Pancreas (tissue), 10 donors: Measurements from ENCODE around the gene STK39. TPM values are rescaled to one million over a fixed set of nuclear protein-coding genes. Genes with fewer than 3 reads are reported as not detected.

Experiments
- ATAC-seq, 4 donors: fragments of 200-7000 bp; cut with Tn5 transposase; one replicate each; pipeline versions ENCODE4 v1.8.0 to v1.9.1; 2020; ENCODE audit warnings: mild to moderate bottlenecking in 4 of 4, moderate library complexity in 4 of 4
- DNase-seq, 6 donors: peaks; one replicate each; pipeline ENCODE4 v3.0.0-alpha.2; 2020
- FAIRE-seq: peaks from 2 replicates; lab custom pipeline; 2012; peaks lifted over from hg19 to GRCh38; lab: Jason Lieb, UNC
- H3K27ac ChIP-seq, 4 donors: fragments of 200-600 bp; sonication (generic); 1 replicate in 3 of 4; 2 replicates in 1 of 4; pipeline versions ENCODE4 v1.5.0 to v1.8.0; 2020
- H3K27me3 ChIP-seq, 4 donors: fragments of 200-600 bp; one replicate each; pipeline ENCODE4 v1.8.0; 2021
- H3K36me3 ChIP-seq, 3 donors: fragments of 200-600 bp; sonication (generic) in 1 of 3; one replicate each; pipeline versions ENCODE4 v1.5.0 to v1.8.0; 2020 to 2021
- H3K4me1 ChIP-seq, 3 donors: fragments of 200-600 bp; one replicate each; pipeline ENCODE4 v1.8.0; 2021
- H3K4me3 ChIP-seq, 4 donors: fragments of 200-600 bp; sonication (generic) in 2 of 4; one replicate each; pipeline versions ENCODE4 v1.5.0 to v1.8.0; 2020 to 2021
- H3K9me3 ChIP-seq, 4 donors: fragments of 200-600 bp; one replicate each; pipeline ENCODE4 v1.8.0; 2021
- CTCF ChIP-seq, 4 donors: fragments of 200-600 bp; sonication (generic) in 3 of 4; IDR thresholded peaks; one replicate each; pipeline versions ENCODE4 v1.5.0 to v1.8.0; 2021; ENCODE audit warnings: antibody characterized with exemption in 4 of 4
- WGBS, 2 donors: extraction: QIAGEN DNeasy Blood & Tissue Kit; methylation state at CpG; one replicate each; pipeline ENCODE4 v1.1.7; 2013; 5-methylcytosine and 5-hydroxymethylcytosine counted together
- intact Hi-C, 3 donors: fragments of 100-400 bp; cut with DNase I; formaldehyde crosslinking; loops; one replicate each; pipeline versions ENCODE4 v1.11.1 to v1.14.2; 2022
- polyA plus RNA-seq, 2 donors: library from polyadenylated mRNA; stranded (reverse); fragments of 200-250 nt; gene quantifications; one replicate each; pipeline ENCODE4 v1.2.3, GENCODE V29; 2013
- total RNA-seq, 6 donors: library from RNA; stranded (reverse); fragmentation: NEBNext Ultra II Directional in 4 of 6; extraction: Animal tissue kit (Norgen Biotek cat#: 25700) in 4 of 6; gene quantifications; one replicate each; pipeline versions ENCODE4 v1.2.1 to v1.2.4, GENCODE V29; 2021 to 2023
- donor health status: healthy with polysubstance abuse.
- donor health status: DM: no; HTN: no; CAD: no; lungs with moderate emphysema.
- donor health status: DM: no; HTN: no; CAD: no.
- donor health status: control.
- donor health status: control.
- donor health status: Bipolar disorder and iron deficiency.
- donor health status: DM: yes; HTN: yes; CAD: no.
- donor health status: DM: no; HTN: no; CAD: no.
- donor health status: DM: no; HTN: no; CAD: no.
- donor health status: DM: yes; HTN: yes; CAD: no.

STK39 gene
- total and polyA plus RNA-seq, 8 donors = 9.5 to 23.1 (median 15.5) TPM

GRCh38 chr2:168145426-168146310, 101.7 kb downstream of the STK39 start:
- ATAC-seq (no peak), FAIRE-seq (no peak), DNase-seq (no peak)
- Histone ChIP-seq H3K27ac (no peak overlapping the region), H3K9me3 (no peaks in the 10 kb centered on the region), H3K4me1 (no peaks in the 10 kb centered on the region), H3K4me3 (no peak overlapping the region), H3K36me3 (no peaks in the 10 kb centered on the region), H3K27me3 (no peaks in the 10 kb centered on the region)
- 91 to 94% methylated on average over 3 of the region's 3 CpGs for WGBS, 2 donors
- intact Hi-C loops = no loop called here
- no peak for TF ChIP-seq CTCF (IDR thresholded peaks at IDR 0.05)

- 89 to 92% methylated on average over 2 of the region's 2 CpGs for WGBS, 2 donors
- no peak for DNase-seq
- ATAC-seq = no peak
- Histone ChIP-seq H3K27ac (no peak overlapping the region), H3K9me3 (no peaks in the 10 kb centered on the region), H3K4me3 (no peak overlapping the region), H3K36me3 (no peaks in the 10 kb centered on the region), H3K27me3 (no peaks in the 10 kb centered on the region), H3K4me1 (no peaks in the 10 kb centered on the region)
- FAIRE-seq = no peak
- intact Hi-C loops = no loop called here
- TF ChIP-seq CTCF (IDR thresholded peaks at IDR 0.05) = no peak
Observed at GRCh38 chr2:168145011-168145410, 102.4 kb downstream of the STK39 start.

GRCh38 chr2:168143813-168144212, 103.6 kb downstream of the STK39 start:
- WGBS, 2 donors = 96 to 98% methylated on average over 3 of the region's 3 CpGs
- intact Hi-C loops = no loop called here
- FAIRE-seq (no peak), DNase-seq (no peak), ATAC-seq (no peak)
- Histone ChIP-seq H3K4me3 (no peak overlapping the region), H3K36me3 (no peaks in the 10 kb centered on the region), H3K27me3 (no peaks in the 10 kb centered on the region), H3K27ac (no peak overlapping the region), H3K4me1 (peaks cover 1 to 5% (median 3%) of the 10 kb centered on the region in 3 donors), H3K9me3 (no peaks in the 10 kb centered on the region)
- no peak for TF ChIP-seq CTCF (IDR thresholded peaks at IDR 0.05)

- no peak for FAIRE-seq
- Histone ChIP-seq H3K27ac (no peak overlapping the region), H3K36me3 (no peaks in the 10 kb centered on the region), H3K9me3 (no peaks in the 10 kb centered on the region), H3K4me1 (peaks cover 25 to 28% (median 25%) of the 10 kb centered on the region in 3 donors), H3K27me3 (no peaks in the 10 kb centered on the region), H3K4me3 (no peak overlapping the region)
- ATAC-seq = no peak
- TF ChIP-seq CTCF (IDR thresholded peaks at IDR 0.05) = no peak
- intact Hi-C loops = no loop called here
- WGBS, 2 donors = 82 to 87% methylated on average over 5 of the region's 5 CpGs
- DNase-seq = no peak
Observed at GRCh38 chr2:168140892-168141291, 106.5 kb downstream of the STK39 start.

GRCh38 chr2:168139852-168140251, 107.5 kb downstream of the STK39 start:
- WGBS, 2 donors = 59 to 63% methylated on average over 4 of the region's 4 CpGs
- intact Hi-C loops = loop anchor here in 1 of 3 donors (5.0 to 10.0 kb wide), 2 partner anchors 105 to 197 kb away; partner anchors contain the start of gene STK39
- FAIRE-seq (no peak), ATAC-seq (peak in 3 of 4 donors; percentile 15 to 66 (median 29)), DNase-seq (no peak)
- TF ChIP-seq CTCF (IDR thresholded peaks at IDR 0.05) = no peak
- Histone ChIP-seq H3K9me3 (no peaks in the 10 kb centered on the region), H3K27me3 (no peaks in the 10 kb centered on the region), H3K36me3 (peaks cover 0 to 1% (median 0%) of the 10 kb centered on the region in 3 donors), H3K4me1 (peaks cover 25 to 28% (median 25%) of the 10 kb centered on the region in 3 donors), H3K4me3 (no peak overlapping the region), H3K27ac (peak overlapping the region in 1 of 4 donors; percentile 8)
